Measurements from ENCODE around the gene CAB39L. TPM values are rescaled to one million over a fixed set of nuclear protein-coding genes. Genes with fewer than 3 reads are reported as not detected.

The CAB39L gene
- total RNA-seq, 1 donor from 2014 or later = 8.8 TPM

DNA sequence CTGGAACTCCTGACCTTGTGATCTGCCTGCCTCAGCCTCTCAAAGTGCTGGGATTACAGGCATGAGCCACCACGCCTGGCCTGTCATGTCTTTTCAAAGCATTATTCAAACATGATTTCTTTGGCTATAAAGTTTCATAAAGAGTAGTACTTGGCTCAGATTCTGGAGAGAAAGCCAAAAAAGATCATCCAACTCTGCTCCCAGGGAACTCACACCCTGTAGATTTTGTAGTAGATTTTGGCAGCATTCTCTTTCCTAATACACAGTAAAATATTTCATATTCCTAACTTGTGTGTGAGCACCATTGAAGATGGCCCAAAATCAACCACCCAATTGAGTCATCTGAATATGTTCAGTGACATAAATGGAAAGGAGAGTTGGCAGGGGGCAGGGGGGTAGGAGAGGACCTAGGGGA lies 48.4 kb downstream of the CAB39L start:
- Mint-ChIP-seq H3K4me3 (ENCODE audit: low read depth) (no peak overlapping the region), H3K27ac (no peak overlapping the region), H3K36me3 (ENCODE audit: insufficient read depth) (no peaks in the 10 kb centered on the region), H3K4me1 (ENCODE audit: low read depth) (peaks cover 12% of the 10 kb centered on the region), H3K9me3 (ENCODE audit: low read depth) (no peaks in the 10 kb centered on the region), H3K27me3 (no peaks in the 10 kb centered on the region)
- no peak for DNase-seq (ENCODE audit: low spot score, unreplicated experiment)
- no peak for TF ChIP-seq CTCF (IDR thresholded peaks at IDR 0.05; ENCODE audit: unreplicated experiment)

- H3K36me3 Mint-ChIP-seq (ENCODE audit: insufficient read depth) = peaks cover 1% of the 10 kb centered on the region
- H3K27ac Mint-ChIP-seq = peak overlapping the region; percentile 46
- H3K4me1 Mint-ChIP-seq (ENCODE audit: low read depth) = peaks cover 6% of the 10 kb centered on the region
- no peak for DNase-seq (ENCODE audit: low spot score, unreplicated experiment)
- H3K4me3 Mint-ChIP-seq (ENCODE audit: low read depth) = no peak overlapping the region
- TF ChIP-seq CTCF (IDR thresholded peaks at IDR 0.05; ENCODE audit: unreplicated experiment) = no peak
- H3K9me3 Mint-ChIP-seq (ENCODE audit: low read depth) = peaks cover 4% of the 10 kb centered on the region
- no peaks in the 10 kb centered on the region for H3K27me3 Mint-ChIP-seq
Measured at GRCh38 chr13:49388091-49388635, 55.7 kb downstream of the CAB39L start.

DNA sequence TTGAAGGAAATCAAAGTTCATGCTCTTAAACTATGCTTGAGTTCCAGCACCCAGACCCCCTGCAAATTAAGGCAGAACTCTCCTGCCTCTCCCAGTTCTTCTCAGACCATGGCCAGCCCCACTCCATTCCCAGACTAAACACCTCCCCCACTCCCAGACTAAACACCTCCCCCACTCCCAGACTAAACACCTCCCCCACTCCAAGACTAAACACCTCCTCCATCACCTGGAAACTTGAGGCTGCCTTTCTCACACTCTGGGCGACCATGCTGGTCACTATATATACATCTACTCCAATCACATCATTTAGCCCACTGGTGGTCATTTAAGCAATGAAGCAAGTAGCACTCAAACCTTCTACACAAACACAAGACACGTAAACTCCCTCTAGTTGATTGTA lies 57.2 kb downstream of the CAB39L start:
- H3K36me3 Mint-ChIP-seq (ENCODE audit: insufficient read depth) = peaks cover 1% of the 10 kb centered on the region
- TF ChIP-seq CTCF (IDR thresholded peaks at IDR 0.05; ENCODE audit: unreplicated experiment) = no peak
- DNase-seq (ENCODE audit: low spot score, unreplicated experiment) = no peak
- H3K27me3 Mint-ChIP-seq = no peaks in the 10 kb centered on the region
- no peak overlapping the region for H3K27ac Mint-ChIP-seq
- peaks cover 6% of the 10 kb centered on the region for H3K4me1 Mint-ChIP-seq (ENCODE audit: low read depth)
- H3K9me3 Mint-ChIP-seq (ENCODE audit: low read depth) = peaks cover 4% of the 10 kb centered on the region
- H3K4me3 Mint-ChIP-seq (ENCODE audit: low read depth) = no peak overlapping the region

- Mint-ChIP-seq H3K4me1 (ENCODE audit: low read depth) (no peaks in the 10 kb centered on the region), H3K27ac (no peak overlapping the region)
Measured at GRCh38 chr13:49376121-49376520, 67.7 kb downstream of the CAB39L start.

DNA sequence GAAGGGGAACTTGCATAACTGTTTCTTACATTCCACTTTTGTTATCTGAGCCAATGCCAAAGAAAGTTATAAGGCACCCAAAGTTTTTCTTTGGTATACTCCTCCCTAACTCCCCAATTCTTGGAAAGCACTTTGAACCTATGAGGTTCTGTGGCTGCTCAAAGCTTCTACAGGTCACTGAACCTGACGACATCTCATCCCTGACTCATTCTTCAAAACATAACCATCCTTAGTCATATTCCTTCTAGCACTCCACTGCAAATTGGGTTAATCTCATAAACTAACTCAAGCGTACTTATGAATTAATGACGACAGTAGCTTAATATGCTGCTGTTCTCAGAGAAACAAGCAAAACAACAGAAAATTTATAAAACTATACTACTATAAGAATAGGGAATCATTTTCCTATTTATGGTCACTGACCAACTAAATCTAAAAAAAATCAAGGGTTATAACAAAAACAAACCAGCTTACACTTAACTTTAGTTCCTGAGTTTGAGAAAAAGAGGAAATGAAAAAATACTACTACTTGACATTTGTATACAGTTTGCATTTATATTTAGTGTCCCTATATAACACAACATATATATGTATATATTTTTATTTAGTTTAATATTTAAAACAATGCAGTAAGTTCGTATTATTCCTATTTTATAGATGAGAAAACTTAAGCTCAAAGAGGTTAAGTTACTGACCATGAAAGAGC lies 69.1 kb downstream of the CAB39L start:
- Mint-ChIP-seq H3K27me3 (no peaks in the 10 kb centered on the region), H3K4me3 (ENCODE audit: low read depth) (no peak overlapping the region), H3K27ac (no peak overlapping the region), H3K36me3 (ENCODE audit: insufficient read depth) (peaks cover 1% of the 10 kb centered on the region), H3K4me1 (ENCODE audit: low read depth) (no peaks in the 10 kb centered on the region), H3K9me3 (ENCODE audit: low read depth) (no peaks in the 10 kb centered on the region)
- DNase-seq (ENCODE audit: low spot score, unreplicated experiment) = no peak
- TF ChIP-seq CTCF (IDR thresholded peaks at IDR 0.05; ENCODE audit: unreplicated experiment) = no peak

More at GRCh38 chr13:49376121-49376520, 67.7 kb downstream of the CAB39L start:
- H3K27me3 Mint-ChIP-seq = no peaks in the 10 kb centered on the region
- H3K9me3 Mint-ChIP-seq (ENCODE audit: low read depth) = no peaks in the 10 kb centered on the region
- no peak overlapping the region for H3K4me3 Mint-ChIP-seq (ENCODE audit: low read depth)
- peaks cover 1% of the 10 kb centered on the region for H3K36me3 Mint-ChIP-seq (ENCODE audit: insufficient read depth)
- no peak for DNase-seq (ENCODE audit: low spot score, unreplicated experiment)
- TF ChIP-seq CTCF (IDR thresholded peaks at IDR 0.05; ENCODE audit: unreplicated experiment) = no peak

All from progenitor cell of endocrine pancreas (in vitro differentiated cells).